OCI-LY1 (cell line): ENCODE data around the gene EMC9.

ENCODE experiments used
- H2AFZ ChIP-seq: fragments of 200-600 bp; sonication (generic), shearing (Covaris generic); 2 replicates; pipeline ENCODE4 v1.6.0; 2014; ENCODE audit warnings: antibody characterized with exemption, mild to moderate bottlenecking, low read length
- H3F3A ChIP-seq: fragments of 200-600 bp; sonication (generic), shearing (Covaris generic); 2 replicates; pipeline ENCODE4 v1.6.0; 2014; ENCODE audit warnings: mild to moderate bottlenecking, antibody characterized with exemption, low read length, moderate library complexity; ENCODE audit not compliant: insufficient read depth
- H3K27ac ChIP-seq: fragments of 200-600 bp; sonication (generic); 2 replicates; pipeline ENCODE4 v1.5.1; 2014; ENCODE audit warnings: low read length, mixed run types, mild to moderate bottlenecking, low read depth; ENCODE audit not compliant: poor library complexity, severe bottlenecking
- H3K27me3 ChIP-seq: fragments of 200-600 bp; sonication (generic); 2 replicates; pipeline ENCODE4 v1.6.0; 2014; ENCODE audit warnings: antibody characterized with exemption, mild to moderate bottlenecking, low read length, moderate library complexity; ENCODE audit not compliant: insufficient read depth
- H3K36me3 ChIP-seq: fragments of 200-600 bp; sonication (generic); 2 replicates; pipeline ENCODE4 v1.6.1; 2014; ENCODE audit warnings: mild to moderate bottlenecking, antibody characterized with exemption, low read length, moderate library complexity, mixed read lengths; ENCODE audit not compliant: insufficient read depth
- H3K4me1 ChIP-seq: fragments of 200-600 bp; sonication (generic); 2 replicates; pipeline ENCODE4 v1.5.1; 2014; ENCODE audit warnings: mild to moderate bottlenecking, low read length, moderate library complexity; ENCODE audit not compliant: insufficient read depth, severe bottlenecking
- H3K4me2 ChIP-seq: fragments of 200-600 bp; sonication (generic), shearing (Covaris generic); 2 replicates; pipeline ENCODE4 v1.6.1; 2014; ENCODE audit warnings: low read length
- H3K4me3 ChIP-seq: fragments of 200-600 bp; sonication (generic); 2 replicates; pipeline ENCODE4 v1.5.1; 2014; ENCODE audit warnings: low read length, low read depth, mild to moderate bottlenecking, mixed read lengths; ENCODE audit not compliant: poor library complexity, severe bottlenecking
- H3K79me2 ChIP-seq: fragments of 200-600 bp; shearing (Covaris generic); 2 replicates; pipeline ENCODE4 v1.6.1; 2016; ENCODE audit warnings: mixed run types, low read length, mixed read lengths; ENCODE audit not compliant: insufficient read depth
- H3K9ac ChIP-seq: fragments of 200-600 bp; sonication (generic), shearing (Covaris generic); 2 replicates; pipeline ENCODE4 v1.6.1; 2014; ENCODE audit warnings: mild to moderate bottlenecking, low read length, mixed read lengths
- H3K9me2 ChIP-seq: fragments of 200-600 bp; sonication (generic), shearing (Covaris generic); 2 replicates; pipeline ENCODE4 v1.6.1; 2014; ENCODE audit warnings: low read depth, mild to moderate bottlenecking, low read length, mixed read lengths
- H3K9me3 ChIP-seq: fragments of 200-600 bp; shearing (Covaris generic); 2 replicates; pipeline ENCODE4 v1.6.1; 2014; ENCODE audit warnings: low read length, mixed read lengths
- H4K20me1 ChIP-seq: fragments of 200-600 bp; sonication (generic), shearing (Covaris generic); 2 replicates; pipeline ENCODE4 v1.6.0; 2016; ENCODE audit warnings: mild to moderate bottlenecking, low read length; ENCODE audit not compliant: insufficient read depth
- EZH2 ChIP-seq: fragments of 200-600 bp; sonication (generic), shearing (Covaris generic); IDR thresholded peaks from 2 replicates; pipeline ENCODE4 v1.8.0; 2017; ENCODE audit warnings: borderline replicate concordance, mixed run types, mild to moderate bottlenecking, antibody characterized with exemption, low read length, moderate library complexity, mixed read lengths
- TF ChIP-seq, protein P1 (sequence below): fragments of 200-600 bp; sonication (generic), shearing (Covaris generic); IDR thresholded peaks from 2 replicates; pipeline ENCODE4 v1.5.1; 2017; ENCODE audit warnings: mild to moderate bottlenecking, antibody characterized with exemption, low read length, moderate library complexity, mixed read lengths

The EMC9 gene

DNA sequence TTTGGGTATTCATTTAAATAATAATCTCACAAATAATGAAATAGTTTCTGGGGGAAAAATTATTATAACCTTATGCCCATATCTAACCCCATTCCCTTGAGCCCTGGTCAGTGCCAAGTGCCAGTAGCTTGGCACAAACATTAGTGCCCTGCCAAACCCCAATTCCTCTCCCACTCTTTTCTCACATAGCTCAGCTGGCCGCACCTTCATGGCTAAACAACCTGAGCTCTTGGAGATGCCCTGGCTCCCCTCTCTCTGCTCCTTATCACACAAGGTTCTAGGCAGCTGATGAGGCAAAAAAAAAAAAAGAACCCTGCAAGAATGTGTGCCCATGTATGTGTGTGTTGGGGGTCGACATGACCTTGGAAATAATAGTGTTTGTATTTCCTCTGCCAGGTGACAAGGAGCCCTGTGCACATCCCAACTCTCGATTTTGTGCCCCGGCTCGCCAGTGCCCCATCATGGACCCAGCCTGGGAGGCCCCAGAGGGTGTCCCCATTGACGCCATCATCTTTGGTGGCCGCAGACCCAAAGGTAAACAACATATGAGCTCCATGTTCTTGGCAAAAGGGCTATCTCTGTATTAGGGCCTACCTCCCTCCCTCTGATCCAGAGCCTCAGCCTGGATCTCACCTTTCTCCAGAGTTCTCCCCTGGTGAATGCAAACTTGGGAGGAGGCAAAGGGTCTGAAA, 38.9 kb downstream of the EMC9 start:
- no peaks in the 10 kb centered on the region for H3K79me2 ChIP-seq
- H3K27ac ChIP-seq = no peak overlapping the region
- TF ChIP-seq, protein P1, sequence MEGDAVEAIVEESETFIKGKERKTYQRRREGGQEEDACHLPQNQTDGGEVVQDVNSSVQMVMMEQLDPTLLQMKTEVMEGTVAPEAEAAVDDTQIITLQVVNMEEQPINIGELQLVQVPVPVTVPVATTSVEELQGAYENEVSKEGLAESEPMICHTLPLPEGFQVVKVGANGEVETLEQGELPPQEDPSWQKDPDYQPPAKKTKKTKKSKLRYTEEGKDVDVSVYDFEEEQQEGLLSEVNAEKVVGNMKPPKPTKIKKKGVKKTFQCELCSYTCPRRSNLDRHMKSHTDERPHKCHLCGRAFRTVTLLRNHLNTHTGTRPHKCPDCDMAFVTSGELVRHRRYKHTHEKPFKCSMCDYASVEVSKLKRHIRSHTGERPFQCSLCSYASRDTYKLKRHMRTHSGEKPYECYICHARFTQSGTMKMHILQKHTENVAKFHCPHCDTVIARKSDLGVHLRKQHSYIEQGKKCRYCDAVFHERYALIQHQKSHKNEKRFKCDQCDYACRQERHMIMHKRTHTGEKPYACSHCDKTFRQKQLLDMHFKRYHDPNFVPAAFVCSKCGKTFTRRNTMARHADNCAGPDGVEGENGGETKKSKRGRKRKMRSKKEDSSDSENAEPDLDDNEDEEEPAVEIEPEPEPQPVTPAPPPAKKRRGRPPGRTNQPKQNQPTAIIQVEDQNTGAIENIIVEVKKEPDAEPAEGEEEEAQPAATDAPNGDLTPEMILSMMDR = no peak
- no peak for TF ChIP-seq EZH2
- no peak overlapping the region for H3K4me3 ChIP-seq
- H3K9me3 ChIP-seq = no peaks in the 10 kb centered on the region
- H3K9ac ChIP-seq = no peak overlapping the region
- H3K4me2 ChIP-seq = no peak overlapping the region
- H2AFZ ChIP-seq = no peak overlapping the region
- no peaks in the 10 kb centered on the region for H3K4me1 ChIP-seq
- no peaks in the 10 kb centered on the region for H3K27me3 ChIP-seq
- H3F3A ChIP-seq = no peaks in the 10 kb centered on the region; the same call in 1 of the 2 replicates
- no peaks in the 10 kb centered on the region for H4K20me1 ChIP-seq
- H3K36me3 ChIP-seq = peaks cover 34% of the 10 kb centered on the region
- H3K9me2 ChIP-seq = no peaks in the 10 kb centered on the region

DNA sequence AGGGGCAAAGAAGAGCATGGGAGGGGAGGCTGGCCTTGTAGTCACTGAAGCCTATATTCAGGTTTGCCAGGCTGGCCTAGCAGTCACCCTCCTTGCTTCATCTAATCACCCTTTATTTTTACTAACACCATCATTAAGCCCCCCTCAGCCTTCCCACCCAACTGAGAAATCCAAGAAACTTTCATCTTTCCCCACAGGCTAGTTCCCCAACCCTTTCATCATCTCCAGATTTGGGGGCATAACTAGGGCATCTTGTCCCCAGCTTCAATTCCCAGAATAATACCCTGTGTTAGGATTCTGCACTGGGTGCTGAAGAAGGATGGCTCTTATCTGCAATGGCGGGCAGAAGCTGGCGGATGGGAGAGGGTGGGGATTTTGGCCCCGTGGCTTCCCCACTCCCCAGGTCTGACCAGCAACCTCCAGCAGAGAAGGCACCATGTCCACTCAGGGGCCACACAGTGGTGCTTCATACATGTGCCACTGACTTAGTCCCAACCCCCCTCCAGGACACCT, 40.4 kb downstream of the EMC9 start:
- Histone ChIP-seq H3K4me1 (no peaks in the 10 kb centered on the region), H4K20me1 (no peaks in the 10 kb centered on the region), H3F3A (no peaks in the 10 kb centered on the region; the same call in 1 of the 2 replicates), H3K4me2 (no peak overlapping the region), H2AFZ (no peak overlapping the region), H3K9me3 (no peaks in the 10 kb centered on the region), H3K9ac (no peak overlapping the region), H3K27me3 (no peaks in the 10 kb centered on the region), H3K4me3 (no peak overlapping the region), H3K36me3 (peaks cover 34% of the 10 kb centered on the region), H3K9me2 (no peaks in the 10 kb centered on the region), H3K27ac (no peak overlapping the region), H3K79me2 (no peaks in the 10 kb centered on the region)
- TF ChIP-seq, protein P1 = no peak
- TF ChIP-seq EZH2 = no peak

DNA sequence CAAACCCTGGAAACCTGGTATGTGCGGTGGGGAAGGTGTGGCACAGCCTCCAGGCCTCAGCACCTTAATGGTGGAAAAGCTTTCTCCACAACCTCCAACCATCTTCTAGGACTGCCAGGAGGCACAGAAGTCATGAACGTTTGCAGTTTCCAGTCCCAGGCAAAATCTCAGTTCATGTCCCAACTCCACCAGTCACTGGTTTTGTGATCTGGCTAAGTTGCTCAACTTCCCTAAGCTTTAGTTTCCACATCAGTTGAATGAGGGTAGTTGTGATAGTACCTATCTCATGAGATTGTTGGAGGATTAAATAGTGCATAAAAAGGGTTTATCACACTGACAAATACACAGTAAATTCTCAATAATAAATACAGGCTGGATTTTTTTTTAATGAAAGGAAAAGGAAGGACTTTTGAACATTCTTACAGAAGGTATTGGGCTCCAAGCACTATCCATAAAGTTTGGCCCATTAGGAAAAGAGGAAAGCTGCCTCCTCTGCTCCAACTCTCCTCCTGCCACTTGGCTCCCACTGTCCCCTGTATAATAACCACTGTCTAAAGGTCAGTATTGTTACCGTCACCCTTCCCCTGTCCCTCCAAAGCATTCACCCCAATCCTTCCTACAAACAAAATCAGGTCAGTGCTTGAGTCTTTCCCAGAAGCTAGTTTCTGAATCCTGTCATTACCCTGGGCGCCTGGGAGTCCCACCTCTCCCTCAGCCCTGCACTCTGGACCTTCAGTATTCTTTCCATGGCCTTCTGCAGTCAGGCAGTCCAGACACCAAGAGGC, 41.0 kb downstream of the EMC9 start:
- peaks cover 5% of the 10 kb centered on the region for H3K4me1 ChIP-seq
- TF ChIP-seq, protein P1 = no peak
- TF ChIP-seq EZH2 = no peak
- no peaks in the 10 kb centered on the region for H3K9me3 ChIP-seq
- H4K20me1 ChIP-seq = no peaks in the 10 kb centered on the region
- H3K36me3 ChIP-seq = peaks cover 34% of the 10 kb centered on the region
- H3K9ac ChIP-seq = no peak overlapping the region
- H3F3A ChIP-seq = no peaks in the 10 kb centered on the region
- no peak overlapping the region for H3K4me2 ChIP-seq
- H2AFZ ChIP-seq = no peak overlapping the region
- H3K79me2 ChIP-seq = no peaks in the 10 kb centered on the region
- no peak overlapping the region for H3K4me3 ChIP-seq
- H3K27me3 ChIP-seq = no peaks in the 10 kb centered on the region
- H3K27ac ChIP-seq = no peak overlapping the region
- H3K9me2 ChIP-seq = no peaks in the 10 kb centered on the region
